Inflammatory macrophage treated with lipopolysaccharide for 4 hours (primary cell): Measurements from ENCODE around the gene DHTKD1.
"Not testable (repeated sequence)": the region's sequence is repeated elsewhere in the genome, so short reads cannot be mapped to it uniquely, and the experiment has no call there.

Source experiments
- DNase-seq: peaks from one replicate; pipeline ENCODE4 v3.0.0-alpha.2; 2020

DHTKD1 gene

DNA sequence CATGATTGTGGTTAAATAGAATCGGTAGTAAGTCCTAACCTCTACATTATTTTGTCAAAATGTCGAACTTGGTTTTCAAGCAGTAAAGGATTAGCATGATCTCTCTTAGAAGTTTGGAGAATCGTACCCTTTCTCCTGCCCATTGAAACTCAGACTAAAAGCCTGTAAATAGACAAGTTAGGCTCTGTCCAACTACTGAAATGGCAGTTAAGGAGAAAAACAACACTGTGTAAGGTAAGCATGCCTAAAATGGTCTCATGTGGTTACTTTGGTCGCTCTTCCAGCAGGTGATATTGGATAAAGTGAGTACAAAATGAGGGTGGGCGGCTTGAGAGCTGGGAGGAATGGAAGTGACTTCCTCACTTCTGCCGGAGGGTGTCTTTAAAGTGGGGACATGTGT is 85.8 kb downstream of the DHTKD1 start:
- DNase-seq = no peak

DNA sequence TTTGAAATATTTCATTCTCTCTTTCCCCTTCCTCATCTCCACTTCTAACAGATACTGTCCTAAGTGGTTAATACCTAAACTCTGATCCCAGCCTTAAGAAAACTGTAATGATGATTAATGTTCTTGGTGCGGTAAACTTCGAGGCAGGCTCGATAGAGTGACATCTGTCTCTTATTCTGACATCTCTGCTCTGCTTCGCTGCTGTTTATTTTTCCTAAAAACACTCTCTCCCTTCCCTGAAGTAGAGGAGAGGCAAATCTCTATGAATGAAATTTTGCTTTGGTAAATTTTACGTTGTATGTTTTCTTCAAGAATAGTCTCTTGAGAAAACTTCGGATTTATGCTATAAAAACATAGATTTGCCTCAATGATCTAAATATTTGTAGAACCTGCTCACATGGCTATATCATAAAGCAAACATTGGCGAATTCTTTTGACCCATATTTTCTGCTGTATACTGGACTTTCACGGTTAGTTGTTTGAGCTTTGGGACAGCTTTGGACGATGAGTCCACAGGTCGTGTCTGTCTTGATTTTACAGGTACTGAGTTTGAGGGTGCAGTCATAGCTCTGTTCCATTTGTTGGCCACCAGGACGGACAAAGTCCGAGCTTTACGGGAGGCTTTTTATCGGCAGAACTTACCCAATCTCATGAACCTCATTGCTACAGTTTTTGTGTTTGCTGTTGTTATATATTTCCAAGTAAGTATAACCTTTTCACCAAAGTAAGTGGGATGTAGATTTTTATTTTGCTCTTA is 87.8 kb downstream of the DHTKD1 start:
- no peak for DNase-seq

DNA sequence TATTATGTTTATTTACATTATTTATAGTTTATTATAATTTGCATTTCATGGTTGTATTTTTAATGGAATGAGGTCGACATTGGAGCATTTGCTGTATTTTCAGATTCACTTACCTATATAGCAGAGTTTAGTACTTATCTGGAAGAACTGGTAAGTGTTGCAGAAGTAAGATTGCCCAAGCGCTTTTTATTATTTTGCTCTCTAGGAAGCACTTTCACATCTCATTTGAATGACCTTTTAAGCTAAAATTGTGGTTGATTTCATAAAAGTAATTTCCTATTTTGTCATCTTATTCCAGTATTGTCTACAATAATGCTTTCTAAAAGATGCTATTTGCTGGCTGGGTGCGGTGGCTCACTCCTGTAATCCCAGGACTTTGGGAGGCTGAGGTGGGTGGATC is 89.4 kb downstream of the DHTKD1 start:
- DNase-seq = peak; percentile 93

DNA sequence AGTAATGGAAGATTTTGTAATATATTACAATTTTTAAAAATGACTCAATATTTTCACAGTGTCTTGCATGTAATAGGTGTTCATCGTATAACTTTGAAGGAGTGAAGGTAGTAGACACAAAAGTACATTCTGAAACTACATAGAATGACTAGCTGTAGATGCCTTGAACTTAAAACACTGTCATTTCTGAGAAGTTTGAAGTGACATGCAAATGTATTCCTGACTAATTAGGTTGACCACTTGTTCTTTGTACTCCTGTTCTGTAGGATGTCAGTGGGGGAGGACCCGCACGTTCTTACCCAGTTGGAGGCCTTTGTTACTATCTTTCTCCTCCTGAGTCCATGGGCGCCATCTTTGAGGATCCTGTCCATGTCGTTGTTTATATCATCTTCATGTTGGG is 91.9 kb downstream of the DHTKD1 start:
- no peak for DNase-seq

DNA sequence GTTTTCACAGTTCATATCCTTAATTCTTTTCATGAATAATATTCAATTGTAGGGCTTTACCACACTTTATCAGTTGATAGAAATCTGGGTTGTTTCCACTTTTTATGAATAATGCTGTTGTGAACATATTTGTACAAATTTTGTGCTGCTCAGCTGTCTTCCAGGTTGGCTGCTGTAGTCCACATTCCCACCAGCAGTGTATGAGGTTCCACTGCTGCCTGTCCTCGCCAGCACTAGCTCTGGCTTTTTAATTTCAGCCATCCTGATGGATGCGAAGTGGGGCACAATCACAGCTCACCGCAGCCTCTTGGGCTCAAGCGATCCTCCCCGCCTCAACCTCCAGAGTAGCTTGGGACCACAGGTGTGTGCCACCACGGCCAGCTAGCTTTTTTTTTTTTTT is 94.2 kb downstream of the DHTKD1 start:
- DNase-seq = no peak

DNA sequence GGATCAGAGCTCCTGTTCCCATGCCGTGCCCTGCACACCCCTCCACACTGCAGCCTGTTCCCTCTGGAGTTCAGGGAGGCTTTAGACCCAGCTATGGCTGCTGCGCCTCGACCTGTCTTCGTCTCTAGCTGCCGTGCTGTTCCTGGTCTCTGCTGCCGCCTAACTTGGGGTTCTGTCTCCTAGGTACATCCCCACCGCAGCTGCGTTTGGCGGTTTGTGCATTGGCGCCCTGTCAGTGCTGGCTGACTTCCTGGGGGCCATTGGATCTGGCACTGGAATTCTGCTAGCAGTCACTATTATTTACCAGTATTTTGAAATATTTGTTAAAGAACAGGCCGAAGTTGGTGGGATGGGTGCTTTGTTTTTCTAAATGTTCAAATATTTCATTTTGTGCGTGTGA is 95.3 kb downstream of the DHTKD1 start:
- no peak for DNase-seq

DNA sequence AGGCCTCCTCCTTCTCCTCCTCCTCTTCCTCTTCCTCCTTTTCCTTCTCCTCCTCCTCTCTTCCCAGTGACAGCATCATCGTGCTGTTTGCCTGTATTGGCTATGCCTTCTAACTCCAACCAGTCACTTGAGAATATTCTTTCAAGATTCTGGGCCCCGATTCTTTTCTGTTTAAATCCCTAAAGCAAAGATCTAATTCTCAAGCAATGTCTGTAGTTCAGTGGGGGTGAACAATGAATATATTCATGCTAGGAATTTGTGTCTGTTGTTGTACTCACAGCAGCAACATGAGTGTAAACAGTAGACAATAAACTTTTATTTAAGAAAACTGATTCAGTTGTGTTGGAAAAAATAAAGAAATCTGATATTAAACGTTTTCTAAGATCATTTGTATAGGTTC is 96.3 kb downstream of the DHTKD1 start:
- DNase-seq = no peak

DNA sequence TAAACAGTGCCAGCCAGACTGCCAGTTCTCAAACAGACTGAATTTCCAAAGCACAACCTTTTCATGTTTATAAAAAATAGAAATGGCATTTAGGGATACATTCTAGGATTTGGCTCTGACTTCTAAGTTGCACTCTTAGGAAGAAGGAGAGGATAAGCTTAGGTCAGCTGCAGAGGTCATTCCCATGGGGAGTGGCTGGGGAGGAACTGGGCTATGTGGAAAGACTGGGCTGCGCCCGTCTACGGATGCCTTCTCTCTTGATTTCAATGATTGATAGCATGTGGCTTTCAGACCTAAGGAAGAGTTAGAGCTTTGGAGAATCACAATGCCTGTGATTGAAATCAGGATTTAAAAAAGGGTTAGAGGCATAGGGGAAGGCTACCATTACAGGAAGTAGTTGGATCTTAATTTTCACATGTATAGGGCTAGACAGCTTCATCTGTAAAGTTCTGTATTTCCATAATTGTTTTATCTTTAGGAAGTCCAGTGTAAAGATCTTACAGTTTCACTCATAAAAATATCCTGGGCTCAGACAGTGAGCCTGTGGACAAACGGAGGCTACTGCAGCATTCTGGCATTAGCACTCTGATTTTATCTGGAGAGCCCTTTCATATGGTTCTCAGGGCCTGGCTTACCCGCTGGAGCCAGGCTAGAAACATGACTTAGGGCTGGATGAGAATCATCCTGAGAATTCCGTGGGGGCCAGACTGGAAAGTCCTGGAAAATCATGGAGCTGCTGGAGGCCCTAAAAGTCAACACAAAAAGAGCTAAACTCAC is 97.4 kb downstream of the DHTKD1 start:
- no peak for DNase-seq

DNA sequence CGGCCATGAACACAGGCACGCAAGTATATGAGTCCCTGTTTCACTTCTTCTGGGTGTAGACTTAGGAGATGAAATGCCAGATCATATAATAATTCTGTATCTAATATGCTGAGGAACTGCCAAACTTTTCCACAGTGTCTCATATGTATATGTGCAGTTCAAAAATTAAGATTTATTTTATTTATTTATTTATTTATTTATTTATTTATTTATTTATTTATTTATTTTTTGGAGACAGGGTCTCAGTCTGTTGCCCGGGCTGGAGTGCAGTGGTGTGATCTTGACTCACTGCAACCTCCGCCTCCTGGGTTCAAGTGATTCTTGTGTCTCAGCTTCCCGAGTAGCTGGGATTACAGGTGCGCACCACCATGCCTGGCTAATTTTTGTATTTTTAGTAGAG is 102.8 kb downstream of the DHTKD1 start:
- DNase-seq = not testable (repeated sequence)
